ENCODE data around the gene NPTN.
A peak's percentile ranks its signal among the peaks of the same experiment; 100 is the strongest.

The NPTN gene

DNA sequence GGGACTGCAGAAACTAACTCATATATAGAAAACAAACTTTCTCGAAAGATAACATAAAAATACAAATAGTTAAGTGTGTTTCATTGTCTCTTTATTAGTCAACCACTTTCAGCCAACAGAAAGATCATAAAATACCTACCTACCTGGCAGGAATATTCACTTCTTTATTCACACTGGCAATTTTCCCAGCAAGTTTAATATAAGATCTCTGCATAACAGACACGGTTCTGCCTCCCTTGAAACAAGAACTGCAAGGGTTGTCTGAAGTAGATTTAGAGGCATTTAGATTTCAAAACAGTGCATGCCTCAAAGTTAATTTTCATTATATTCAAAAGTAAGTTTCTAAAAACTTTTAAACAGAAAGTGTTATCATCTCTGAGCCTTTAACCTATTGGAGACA lies 7.1 kb downstream of the NPTN start:
- Mint-ChIP-seq H3K9me3 (no peaks in the 10 kb centered on the region), H3K36me3 (peaks cover 1% of the 10 kb centered on the region), H3K27ac (no peak overlapping the region), H3K4me1 (peaks cover 25% of the 10 kb centered on the region), H3K27me3 (no peaks in the 10 kb centered on the region), H3K4me3 (no peak overlapping the region)
- DNase-seq (ENCODE audit: low spot score in 2 of 2) (no peak), ATAC-seq (ENCODE audit: low read depth) (no peak)

- DNase-seq (ENCODE audit: low spot score in 2 of 2) = no peak
- no peak overlapping the region for H3K27ac Mint-ChIP-seq
Observed at GRCh38 chr15:73624530-73624929, 8.7 kb downstream of the NPTN start.

DNA sequence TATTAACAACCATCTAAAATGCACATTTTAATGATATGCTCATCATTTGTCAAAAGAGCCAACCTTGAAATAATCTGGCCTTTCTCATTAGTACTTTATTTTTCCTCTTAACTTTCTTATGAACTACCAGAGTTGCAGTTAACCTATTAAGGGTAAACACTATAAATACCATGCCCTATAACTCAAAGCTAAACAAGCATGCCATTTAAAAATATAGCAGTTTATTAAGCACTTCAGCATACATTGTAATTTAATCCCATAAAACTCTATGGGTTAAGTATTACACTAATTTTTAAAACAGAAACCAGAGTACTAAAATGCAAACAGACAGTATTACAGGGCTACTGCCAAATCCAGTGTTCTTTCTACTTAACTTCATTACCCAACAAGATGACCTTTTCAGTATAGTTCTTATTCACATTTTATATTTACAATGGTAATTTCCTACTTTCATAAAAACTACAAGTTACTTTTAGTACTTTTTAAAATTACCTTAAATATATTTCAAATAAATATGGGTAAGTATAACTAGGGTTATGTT lies 11.8 kb downstream of the NPTN start:
- Mint-ChIP-seq H3K9me3 (no peaks in the 10 kb centered on the region), H3K36me3 (peaks cover 2% of the 10 kb centered on the region), H3K4me1 (peaks cover 19% of the 10 kb centered on the region), H3K27me3 (no peaks in the 10 kb centered on the region), H3K27ac (no peak overlapping the region), H3K4me3 (no peak overlapping the region)
- DNase-seq (ENCODE audit: low spot score in 2 of 2) = no peak
- ATAC-seq (ENCODE audit: low read depth) = no peak

More at GRCh38 chr15:73624530-73624929, 8.7 kb downstream of the NPTN start:
- Mint-ChIP-seq H3K4me3 (no peak overlapping the region), H3K4me1 (peaks cover 16% of the 10 kb centered on the region), H3K9me3 (no peaks in the 10 kb centered on the region), H3K27me3 (no peaks in the 10 kb centered on the region), H3K36me3 (peaks cover 1% of the 10 kb centered on the region)
- no peak for ATAC-seq (ENCODE audit: low read depth)

DNA sequence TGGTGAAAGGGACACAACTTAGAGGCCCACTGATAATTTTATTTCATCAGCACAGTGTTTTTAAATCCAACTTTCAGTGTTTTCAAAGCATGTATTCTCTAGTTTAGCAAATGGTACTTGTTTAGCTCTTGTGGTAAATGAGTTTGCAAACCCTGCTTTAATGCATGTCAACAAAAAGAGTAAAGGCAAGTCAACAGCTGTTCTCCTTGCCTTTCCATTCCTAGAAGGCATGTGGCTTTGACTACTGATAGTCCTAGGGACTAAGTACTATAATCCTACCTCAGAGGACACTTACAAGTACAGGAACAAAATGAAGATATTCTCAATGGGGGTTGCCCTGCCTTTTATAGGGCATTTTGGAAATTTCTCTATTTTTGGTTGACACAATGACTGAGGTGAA lies 13.1 kb downstream of the NPTN start:
- Mint-ChIP-seq H3K9me3 (no peaks in the 10 kb centered on the region), H3K4me1 (peaks cover 27% of the 10 kb centered on the region), H3K4me3 (no peak overlapping the region), H3K36me3 (peaks cover 2% of the 10 kb centered on the region), H3K27me3 (no peaks in the 10 kb centered on the region), H3K27ac (no peak overlapping the region)
- no peak for DNase-seq (ENCODE audit: low spot score in 2 of 2)
- ATAC-seq (ENCODE audit: low read depth) = no peak

GRCh38 chr15:73617913-73618312 lies 15.3 kb downstream of the NPTN start:
- Mint-ChIP-seq H3K36me3 (peaks cover 2% of the 10 kb centered on the region), H3K4me1 (peaks cover 20% of the 10 kb centered on the region), H3K27me3 (no peaks in the 10 kb centered on the region), H3K27ac (no peak overlapping the region), H3K9me3 (no peaks in the 10 kb centered on the region), H3K4me3 (no peak overlapping the region)
- no peak for DNase-seq (ENCODE audit: low spot score in 2 of 2)
- ATAC-seq (ENCODE audit: low read depth) = no peak

GRCh38 chr15:73617301-73617831 lies 15.8 kb downstream of the NPTN start:
- Mint-ChIP-seq H3K27ac (no peak overlapping the region), H3K9me3 (no peaks in the 10 kb centered on the region), H3K27me3 (no peaks in the 10 kb centered on the region), H3K4me1 (peaks cover 20% of the 10 kb centered on the region), H3K36me3 (peaks cover 2% of the 10 kb centered on the region), H3K4me3 (no peak overlapping the region)
- no peak for ATAC-seq (ENCODE audit: low read depth)
- no peak for DNase-seq (ENCODE audit: low spot score in 2 of 2)

DNA sequence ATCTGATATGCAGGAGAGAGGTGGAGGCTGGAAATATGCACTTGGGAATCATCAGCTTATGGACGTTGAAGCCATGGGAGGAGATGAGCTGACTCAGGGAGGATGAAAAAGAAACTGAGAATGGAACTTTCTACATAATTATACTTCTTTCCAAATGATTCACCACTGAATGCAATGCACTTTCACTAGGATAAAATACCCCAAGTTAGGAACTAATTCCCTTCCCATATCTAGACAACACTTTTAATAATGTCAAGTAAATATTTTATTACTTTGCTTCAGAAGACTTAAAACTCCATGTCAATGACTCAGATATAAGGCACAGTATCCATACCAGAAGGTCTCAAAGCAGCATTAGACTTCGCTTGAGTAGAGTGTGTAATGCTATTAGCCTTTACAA lies 24.2 kb downstream of the NPTN start:
- no peak overlapping the region for H3K4me3 Mint-ChIP-seq
- H3K9me3 Mint-ChIP-seq = peaks cover 1% of the 10 kb centered on the region
- H3K27me3 Mint-ChIP-seq = no peaks in the 10 kb centered on the region
- H3K27ac Mint-ChIP-seq = peak overlapping the region; percentile 5
- peaks cover 27% of the 10 kb centered on the region for H3K4me1 Mint-ChIP-seq
- DNase-seq (ENCODE audit: low spot score in 2 of 2) (no peak), ATAC-seq (ENCODE audit: low read depth) (no peak)
- peaks cover 18% of the 10 kb centered on the region for H3K36me3 Mint-ChIP-seq

GRCh38 chr15:73608475-73608874 lies 24.7 kb downstream of the NPTN start:
- no peak overlapping the region for H3K4me3 Mint-ChIP-seq
- peak overlapping the region; percentile 5 for H3K27ac Mint-ChIP-seq
- peaks cover 27% of the 10 kb centered on the region for H3K4me1 Mint-ChIP-seq
- H3K27me3 Mint-ChIP-seq = no peaks in the 10 kb centered on the region
- peaks cover 1% of the 10 kb centered on the region for H3K9me3 Mint-ChIP-seq
- H3K36me3 Mint-ChIP-seq = peaks cover 18% of the 10 kb centered on the region
- no peak for ATAC-seq (ENCODE audit: low read depth)
- no peak for DNase-seq (ENCODE audit: low spot score in 2 of 2)

DNA sequence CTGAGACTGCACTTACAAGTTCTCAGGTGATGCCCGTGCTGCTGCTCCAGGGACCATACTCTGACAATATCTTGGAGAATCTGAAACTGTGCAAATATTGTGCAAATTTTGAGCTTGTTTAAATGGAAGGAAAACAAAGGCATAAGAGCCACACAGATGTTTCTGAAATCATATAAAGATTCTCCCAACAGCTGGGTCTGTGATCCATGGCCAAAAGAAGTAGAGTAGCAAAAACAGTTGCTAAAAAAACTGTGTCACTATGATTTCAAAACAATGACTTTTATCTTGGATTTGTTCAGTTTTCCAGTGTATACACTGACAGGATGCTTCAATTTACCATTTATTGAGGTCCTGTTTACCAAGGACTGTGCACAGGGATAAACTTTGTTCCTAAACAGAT lies 25.3 kb downstream of the NPTN start:
- Mint-ChIP-seq H3K4me3 (no peak overlapping the region), H3K9me3 (peaks cover 1% of the 10 kb centered on the region), H3K36me3 (peaks cover 18% of the 10 kb centered on the region), H3K4me1 (peaks cover 30% of the 10 kb centered on the region), H3K27me3 (no peaks in the 10 kb centered on the region), H3K27ac (no peak overlapping the region)
- DNase-seq (ENCODE audit: low spot score in 2 of 2) (no peak), ATAC-seq (ENCODE audit: low read depth) (no peak)

DNA sequence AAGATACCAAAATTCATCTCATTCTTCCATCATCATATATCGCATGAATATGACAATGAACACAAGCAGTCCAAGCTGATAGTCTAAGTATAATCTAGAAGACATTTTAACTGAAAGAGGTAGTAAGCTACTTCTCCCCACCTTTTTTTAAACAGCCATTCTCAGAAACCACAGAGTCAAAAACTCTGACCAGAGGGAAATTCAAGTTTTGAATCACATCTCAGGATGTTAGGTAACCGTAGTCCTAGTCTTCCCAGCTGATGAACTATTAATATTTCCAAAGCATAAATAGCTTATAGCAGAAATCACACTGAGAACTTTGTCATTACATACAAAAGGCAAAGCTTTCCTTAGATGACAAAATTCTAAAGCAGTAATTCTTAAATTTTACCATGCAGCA lies 25.8 kb downstream of the NPTN start:
- H3K4me3 Mint-ChIP-seq = no peak overlapping the region
- peaks cover 1% of the 10 kb centered on the region for H3K9me3 Mint-ChIP-seq
- H3K36me3 Mint-ChIP-seq = peaks cover 18% of the 10 kb centered on the region
- no peak for ATAC-seq (ENCODE audit: low read depth)
- H3K27me3 Mint-ChIP-seq = no peaks in the 10 kb centered on the region
- DNase-seq (ENCODE audit: low spot score in 2 of 2) = no peak
- H3K27ac Mint-ChIP-seq = no peak overlapping the region
- peaks cover 30% of the 10 kb centered on the region for H3K4me1 Mint-ChIP-seq

GRCh38 chr15:73605759-73606436 lies 27.3 kb downstream of the NPTN start:
- H3K4me1 Mint-ChIP-seq = peaks cover 22% of the 10 kb centered on the region
- no peak for DNase-seq (ENCODE audit: low spot score in 2 of 2)
- no peak overlapping the region for H3K27ac Mint-ChIP-seq
- peaks cover 16% of the 10 kb centered on the region for H3K36me3 Mint-ChIP-seq
- H3K9me3 Mint-ChIP-seq = peaks cover 1% of the 10 kb centered on the region
- H3K4me3 Mint-ChIP-seq = no peak overlapping the region
- ATAC-seq (ENCODE audit: low read depth) = no peak
- H3K27me3 Mint-ChIP-seq = no peaks in the 10 kb centered on the region

- H3K27me3 Mint-ChIP-seq = no peaks in the 10 kb centered on the region
- ATAC-seq (ENCODE audit: low read depth) (no peak), DNase-seq (ENCODE audit: low spot score in 2 of 2) (no peak)
- no peak overlapping the region for H3K4me3 Mint-ChIP-seq
- peaks cover 20% of the 10 kb centered on the region for H3K4me1 Mint-ChIP-seq
- peaks cover 16% of the 10 kb centered on the region for H3K36me3 Mint-ChIP-seq
- no peak overlapping the region for H3K27ac Mint-ChIP-seq
- peaks cover 1% of the 10 kb centered on the region for H3K9me3 Mint-ChIP-seq
Observed at GRCh38 chr15:73604477-73604876, 28.7 kb downstream of the NPTN start.

DNA sequence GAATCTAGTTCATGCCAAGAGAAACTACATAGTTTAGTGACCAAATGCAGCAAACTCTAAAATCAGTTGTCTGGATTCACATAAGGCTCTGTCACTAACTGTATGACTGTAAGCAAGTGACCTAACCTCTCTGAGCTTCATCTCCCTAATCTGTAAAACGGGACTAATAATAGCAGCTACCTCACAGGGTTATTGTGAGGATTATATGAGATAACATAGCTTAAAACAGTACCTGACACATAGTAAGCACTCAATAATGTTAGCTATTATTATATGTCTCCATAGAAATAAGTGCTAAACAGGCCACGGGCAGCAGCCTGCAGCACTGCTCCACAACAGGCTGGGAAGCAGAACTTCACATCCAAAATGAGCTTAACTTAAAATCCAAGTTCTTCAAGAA lies 30.2 kb downstream of the NPTN start:
- no peak for ATAC-seq (ENCODE audit: low read depth)
- H3K36me3 Mint-ChIP-seq = peaks cover 14% of the 10 kb centered on the region
- DNase-seq (ENCODE audit: low spot score in 2 of 2) = no peak
- no peak overlapping the region for H3K4me3 Mint-ChIP-seq
- peaks cover 26% of the 10 kb centered on the region for H3K4me1 Mint-ChIP-seq
- H3K27ac Mint-ChIP-seq = no peak overlapping the region
- no peaks in the 10 kb centered on the region for H3K27me3 Mint-ChIP-seq
- H3K9me3 Mint-ChIP-seq = peaks cover 1% of the 10 kb centered on the region

DNA sequence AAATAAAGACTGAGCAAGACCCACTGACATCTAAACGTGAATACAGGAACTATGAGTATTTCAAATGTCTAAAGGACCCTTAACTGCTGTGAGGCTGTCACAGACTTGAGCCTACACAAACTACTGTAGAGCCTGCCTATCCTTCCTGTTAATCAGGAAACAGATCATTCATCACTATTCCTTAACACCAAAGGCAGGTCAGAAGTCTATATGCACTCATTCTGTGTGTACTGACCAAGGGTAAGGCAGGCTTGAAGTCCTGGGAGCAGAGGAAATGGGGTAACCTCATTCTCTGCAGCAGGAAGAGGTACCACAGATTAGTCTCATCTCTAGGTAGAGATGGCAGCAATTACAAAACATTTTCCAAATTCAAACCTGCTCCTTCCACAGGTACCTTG lies 30.7 kb downstream of the NPTN start:
- ATAC-seq (ENCODE audit: low read depth) (no peak), DNase-seq (ENCODE audit: low spot score in 2 of 2) (no peak)
- H3K36me3 Mint-ChIP-seq = peaks cover 13% of the 10 kb centered on the region
- no peak overlapping the region for H3K4me3 Mint-ChIP-seq
- peaks cover 26% of the 10 kb centered on the region for H3K4me1 Mint-ChIP-seq
- H3K27ac Mint-ChIP-seq = no peak overlapping the region
- no peaks in the 10 kb centered on the region for H3K27me3 Mint-ChIP-seq
- peaks cover 1% of the 10 kb centered on the region for H3K9me3 Mint-ChIP-seq

Measured in memory B cell (primary cell).